HCT116 (cell line): ENCODE results near the gene PDE6D. TPM values are rescaled to one million over a fixed set of nuclear protein-coding genes. Genes with fewer than 3 reads are reported as not detected.

Experiments used
- ATAC-seq: fragments of 200-7000 bp; cut with Tn5 transposase; 2 replicates; pipeline ENCODE4 v1.9.1; 2020; ENCODE audit warnings: mild to moderate bottlenecking, moderate library complexity
- BruUV-seq: library from RNA; stranded (reverse); fragments of 400-500 nt; replicated peaks from 2 replicates; lab custom pipeline; 2021; lab: Mats Ljungman, UMichigan
- CTCF ChIA-PET: fragments of 300-600 bp; sonication (Branson Sonifier 250); formaldehyde crosslinking; loops from one replicate; lab custom pipeline; 2021; ENCODE audit warnings: antibody characterized with exemption; lab: Charles Lee
- POLR2A ChIA-PET: fragments of 300-600, 350-600 bp; sonication (Branson Sonifier 250); formaldehyde crosslinking; loops from one replicate; lab custom pipeline; 2021; ENCODE audit warnings: antibody characterized with exemption; lab: Charles Lee
- RAD21 ChIA-PET, 2 experiments: fragments of 300-600 bp; sonication (Branson Sonifier 250); formaldehyde crosslinking; loops; one replicate each; lab custom pipeline; 2023; ENCODE audit warnings: low total read pairs in 2 of 2; ENCODE audit not compliant: uncharacterized antibody in 2 of 2, unreplicated experiment in 2 of 2, low non-redundant PET in 1 of 2; lab: Charles Lee
- DNase-seq: peaks from one replicate; pipeline ENCODE4 v3.0.0-alpha.2; 2010; ENCODE audit warnings: low read depth, low spot score
- H2AFZ ChIP-seq: fragments of 200-600 bp; shearing (Covaris generic), sonication (generic); 2 replicates; pipeline ENCODE4 v1.6.1; 2017; ENCODE audit warnings: low read depth, mixed run types, mixed read lengths, antibody characterized with exemption, low read length; ENCODE audit not compliant: poor library complexity, severe bottlenecking
- H3K27ac ChIP-seq: 2 replicates; pipeline ENCODE4 v1.5.1; 2012; ENCODE audit warnings: low read depth, low read length
- H3K27me3 ChIP-seq: fragments of 200-600 bp; sonication (generic); 2 replicates; pipeline ENCODE4 v1.6.1; 2016; ENCODE audit warnings: mixed run types, low read length, mixed read lengths; ENCODE audit not compliant: insufficient read depth
- H3K36me3 ChIP-seq, 2 experiments: fragments of 200-500 bp in 1 of 2; fragments of 200-600 bp in 1 of 2; sonication (Bioruptor generic) in 1 of 2; sonication (generic) in 1 of 2; 2 replicates each; pipeline versions ENCODE4 v1.5.1 to v1.6.1; 2014 to 2016; ENCODE audit warnings: low read length in 2 of 2, inconsistent platforms in 1 of 2, mixed read lengths in 1 of 2, mixed run types in 1 of 2; ENCODE audit not compliant: insufficient read depth in 2 of 2, control insufficient read depth in 1 of 2
- H3K4me1 ChIP-seq, 2 experiments: fragments of 200-600 bp in 1 of 2; sonication (generic) in 1 of 2; 2 replicates each; pipeline versions ENCODE4 v1.5.1 to v1.6.1; 2012 to 2017; ENCODE audit warnings: low read length in 2 of 2, inconsistent platforms in 1 of 2, mild to moderate bottlenecking in 1 of 2, mixed read lengths in 1 of 2, mixed run types in 1 of 2, moderate library complexity in 1 of 2; ENCODE audit not compliant: insufficient read depth in 2 of 2, control insufficient read depth in 1 of 2
- H3K4me2 ChIP-seq: fragments of 200-600 bp; sonication (generic); 2 replicates; pipeline ENCODE4 v1.6.1; 2017; ENCODE audit warnings: mixed run types, low read length, mixed read lengths
- H3K4me3 ChIP-seq, 2 experiments: fragments of 200-600 bp in 1 of 2; sonication (generic) in 1 of 2; replicated peaks in 1 of 2; 2 replicates each; pipeline ENCODE4 v1.5.1; 2011 to 2016; ENCODE audit warnings: low read length in 2 of 2, control low read depth in 1 of 2, low read depth in 1 of 2, mild to moderate bottlenecking in 1 of 2, mixed read lengths in 1 of 2, mixed run types in 1 of 2
- H3K79me2 ChIP-seq: fragments of 200-600 bp; sonication (generic); 2 replicates; pipeline ENCODE4 v1.6.1; 2017; ENCODE audit warnings: mild to moderate bottlenecking, mixed run types, low read length, moderate library complexity, mixed read lengths; ENCODE audit not compliant: insufficient read depth
- H3K9ac ChIP-seq: fragments of 200-600 bp; sonication (generic); 2 replicates; pipeline ENCODE4 v1.6.1; 2016; ENCODE audit warnings: low read length, mixed read lengths
- H3K9me2 ChIP-seq: fragments of 200-600 bp; sonication (generic), shearing (Covaris generic); 2 replicates; pipeline ENCODE4 v1.6.1; 2017; ENCODE audit warnings: mixed run types, mild to moderate bottlenecking, moderate library complexity; ENCODE audit not compliant: insufficient read depth
- H3K9me3 ChIP-seq, 2 experiments: fragments of 200-500 bp in 1 of 2; fragments of 200-600 bp in 1 of 2; sonication (Bioruptor generic) in 1 of 2; sonication (generic) in 1 of 2; 2 replicates each; pipeline ENCODE4 v1.6.1; 2014 to 2017; ENCODE audit warnings: low read length in 2 of 2, mixed read lengths in 2 of 2, inconsistent platforms in 1 of 2, low read depth in 1 of 2, mild to moderate bottlenecking in 1 of 2, mixed run types in 1 of 2, moderate library complexity in 1 of 2; ENCODE audit not compliant: control insufficient read depth in 1 of 2, insufficient read depth in 1 of 2
- H4K20me1 ChIP-seq: fragments of 200-600 bp; sonication (generic), shearing (Covaris generic); 2 replicates; pipeline ENCODE4 v1.6.1; 2017; ENCODE audit warnings: mixed run types, mild to moderate bottlenecking, moderate library complexity; ENCODE audit not compliant: insufficient read depth
- CBX3 ChIP-seq: IDR thresholded peaks from 2 replicates; pipeline ENCODE4 v1.6.1; 2012; ENCODE audit warnings: low read depth
- CEBPB ChIP-seq: IDR thresholded peaks from 2 replicates; pipeline ENCODE4 v1.6.1; 2012; ENCODE audit warnings: low read depth
- ELF1 ChIP-seq: IDR thresholded peaks from 2 replicates; pipeline ENCODE4 v1.6.1; 2012; ENCODE audit warnings: low read depth, borderline replicate concordance
- EZH2phosphoT487 ChIP-seq: fragments of 200-600 bp; IDR thresholded peaks from 2 replicates; pipeline ENCODE4 v1.6.1; 2018; ENCODE audit warnings: antibody characterized with exemption, borderline replicate concordance
- FOSL1 ChIP-seq: IDR thresholded peaks from 2 replicates; pipeline ENCODE4 v1.6.1; 2012; ENCODE audit warnings: low read depth
- JUND ChIP-seq: IDR thresholded peaks from 2 replicates; pipeline ENCODE4 v1.6.1; 2012
- MAX ChIP-seq: IDR thresholded peaks from 2 replicates; pipeline ENCODE4 v1.6.1; 2012
- POLR2AphosphoS5 ChIP-seq: IDR thresholded peaks from 2 replicates; pipeline ENCODE4 v1.6.1; 2011; ENCODE audit warnings: mild to moderate bottlenecking, low read depth, low read length, moderate library complexity
- SIN3A ChIP-seq: IDR thresholded peaks from 2 replicates; pipeline ENCODE4 v1.6.1; 2012; ENCODE audit warnings: low read depth
- intact Hi-C: fragments of 100-400 bp; cut with micrococcal nuclease; formaldehyde crosslinking; loops from 2 replicates; pipeline ENCODE4 v1.10.0; 2022
- total RNA-seq: library from RNA; stranded (reverse); gene quantifications from one replicate; pipeline ENCODE4 v1.2.1, GENCODE V29; 2021; ENCODE audit not compliant: unreplicated experiment

PDE6D gene
- total RNA-seq, 1 experiment from 2014 or later: 26.6 TPM

- CTCF ChIA-PET: no interaction called here
- Histone ChIP-seq H3K9me2 (no peaks in the 10 kb centered on the region), H3K36me3 (no peaks in the 10 kb centered on the region), H3K4me1 (no peaks in the 10 kb centered on the region), H3K9me3 (no peaks in the 10 kb centered on the region), H3K27ac (no peak overlapping the region), H3K4me2 (no peak overlapping the region), H4K20me1 (no peaks in the 10 kb centered on the region), H2AFZ (no peak overlapping the region), H3K27me3 (no peaks in the 10 kb centered on the region), H3K4me3 (no peak overlapping the region), H3K79me2 (no peaks in the 10 kb centered on the region), H3K9ac (no peak overlapping the region)
- TF ChIP-seq CEBPB (no peak), EZH2phosphoT487 (no peak), ELF1 (no peak), POLR2AphosphoS5 (no peak), JUND (no peak), CBX3 (no peak), FOSL1 (no peak), SIN3A (no peak)
- no TSS peak for BruUV-seq
- POLR2A ChIA-PET: no interaction called here
- DNase-seq: no peak
- no peak for ATAC-seq
- RAD21 ChIA-PET: no interaction called here
- intact Hi-C loops: no loop called here
These were observed 40.8 kb upstream of the PDE6D start for GRCh38 chr2:231821908-231822307.

DNA sequence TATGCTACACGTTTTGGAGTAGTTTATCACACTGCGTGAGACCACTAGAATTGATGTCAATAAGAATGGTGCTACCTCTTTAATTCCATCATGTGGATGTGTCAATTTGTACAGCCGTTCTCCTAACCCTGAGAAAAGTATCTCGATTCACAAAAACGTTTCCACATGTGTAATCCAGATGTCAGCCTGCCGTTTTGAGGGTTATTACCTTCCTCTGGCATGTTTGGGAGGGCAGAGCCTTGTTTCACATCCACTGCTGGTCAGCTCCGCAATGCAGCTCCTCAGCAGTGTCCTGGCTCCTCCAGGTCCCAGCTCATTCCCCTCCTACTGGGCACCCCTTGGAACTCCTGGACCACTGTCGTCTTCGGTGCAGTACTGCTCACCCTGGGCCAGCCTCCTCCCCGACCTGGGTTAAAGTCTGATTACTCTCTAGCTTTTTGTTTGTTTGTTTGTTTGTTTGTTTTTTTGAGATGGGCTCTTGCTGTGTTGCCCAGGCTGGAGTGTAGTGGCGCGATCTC lies 39.8 kb upstream of the PDE6D start:
- H3K4me2 ChIP-seq: no peak overlapping the region
- H3K4me3 ChIP-seq: no peak overlapping the region
- ChIA-PET POLR2A (no interaction called here), RAD21 (no interaction called here), CTCF (no interaction called here)
- no peaks in the 10 kb centered on the region for H3K9me2 ChIP-seq
- TF ChIP-seq FOSL1 (no peak), MAX (no peak)
- BruUV-seq: no TSS peak
- H3K36me3 ChIP-seq: no peaks in the 10 kb centered on the region
- no peaks in the 10 kb centered on the region for H3K9me3 ChIP-seq
- no peak overlapping the region for H3K9ac ChIP-seq
- H3K79me2 ChIP-seq: no peaks in the 10 kb centered on the region
- no peak overlapping the region for H3K27ac ChIP-seq
- intact Hi-C loops: no loop called here
- H4K20me1 ChIP-seq: no peaks in the 10 kb centered on the region
- ATAC-seq: no peak
- no peaks in the 10 kb centered on the region for H3K4me1 ChIP-seq
- H2AFZ ChIP-seq: no peak overlapping the region
- no peaks in the 10 kb centered on the region for H3K27me3 ChIP-seq
- no peak for DNase-seq
